Liver (tissue), 3 donors: ENCODE measurements around the gene LRRC27.

Experiments used
- ATF3 ChIP-seq: IDR thresholded peaks from 2 replicates; pipeline ENCODE4 v1.6.1; 2016; ENCODE audit warnings: antibody characterized with exemption
- CTCF ChIP-seq: fragments of 150-350 bp; IDR thresholded peaks from 2 replicates; pipeline ENCODE4 v1.5.1; 2017; ENCODE audit warnings: improper control_type of control experiment, low read depth, low read length; ENCODE audit not compliant: missing input control
- FOXA1 ChIP-seq: IDR thresholded peaks from 2 replicates; pipeline ENCODE4 v1.6.1; 2016; ENCODE audit warnings: antibody characterized with exemption
- GABPA ChIP-seq, 2 donors: IDR thresholded peaks in 1 of 2; conservative IDR thresholded peaks in 1 of 2; 2 replicates each; pipeline ENCODE4 v1.6.1; 2016; ENCODE audit warnings: antibody characterized with exemption in 2 of 2, mild to moderate bottlenecking in 1 of 2, moderate library complexity in 1 of 2
- JUND ChIP-seq, 2 donors: IDR thresholded peaks; 2 replicates each; pipeline ENCODE4 v1.6.1; 2016; ENCODE audit warnings: antibody characterized with exemption in 2 of 2
- MAX ChIP-seq: IDR thresholded peaks from 2 replicates; pipeline ENCODE4 v1.6.1; 2016; ENCODE audit warnings: antibody characterized with exemption
- NR2F2 ChIP-seq: IDR thresholded peaks from 2 replicates; pipeline ENCODE4 v1.6.1; 2016; ENCODE audit warnings: antibody characterized with exemption
- RAD21 ChIP-seq, 2 donors: IDR thresholded peaks; 2 replicates each; pipeline ENCODE4 v1.6.1; 2016; ENCODE audit warnings: antibody characterized with exemption in 2 of 2, mild to moderate bottlenecking in 2 of 2
- SP1 ChIP-seq: IDR thresholded peaks from 2 replicates; pipeline ENCODE4 v1.6.1; 2018; ENCODE audit warnings: antibody characterized with exemption, mild to moderate bottlenecking
- TAF1 ChIP-seq: conservative IDR thresholded peaks from 2 replicates; pipeline ENCODE4 v1.6.1; 2016; ENCODE audit warnings: antibody characterized with exemption, mild to moderate bottlenecking
- YY1 ChIP-seq: IDR thresholded peaks from 2 replicates; pipeline ENCODE4 v1.6.1; 2016; ENCODE audit warnings: antibody characterized with exemption, mild to moderate bottlenecking
- ZBTB33 ChIP-seq: IDR thresholded peaks from 2 replicates; pipeline ENCODE4 v1.6.1; 2016; ENCODE audit warnings: antibody characterized with exemption
- TF ChIP-seq, protein P1 (sequence below): IDR thresholded peaks from 2 replicates; pipeline ENCODE4 v1.6.1; 2016; ENCODE audit warnings: antibody characterized with exemption, mild to moderate bottlenecking
- donor health status: healthy.
- donor health status: healthy.

DNA sequence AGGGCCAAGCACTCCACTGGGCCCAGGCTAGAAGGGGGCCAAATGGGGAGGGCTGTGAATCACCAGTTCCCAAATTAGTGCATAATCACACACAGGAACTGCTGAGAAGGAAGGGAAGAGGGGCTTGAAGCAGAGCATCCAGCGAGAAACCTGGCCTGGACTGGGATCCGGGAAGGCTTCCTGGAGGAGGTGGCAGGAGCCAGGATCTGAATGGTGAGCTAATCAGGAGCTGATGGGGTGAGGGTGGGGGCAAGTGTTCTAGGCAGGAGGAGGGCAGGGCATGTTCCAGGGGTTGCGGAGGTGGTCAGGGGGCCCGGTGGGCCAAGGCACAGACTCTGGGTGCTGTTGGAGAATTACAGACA is 77.7 kb downstream of the LRRC27 start:
- TF ChIP-seq CTCF: no peak
- TF ChIP-seq MAX: no peak
- TF ChIP-seq TAF1: no peak
- TF ChIP-seq YY1: no peak
- TF ChIP-seq ATF3: no peak
- TF ChIP-seq, protein P1, sequence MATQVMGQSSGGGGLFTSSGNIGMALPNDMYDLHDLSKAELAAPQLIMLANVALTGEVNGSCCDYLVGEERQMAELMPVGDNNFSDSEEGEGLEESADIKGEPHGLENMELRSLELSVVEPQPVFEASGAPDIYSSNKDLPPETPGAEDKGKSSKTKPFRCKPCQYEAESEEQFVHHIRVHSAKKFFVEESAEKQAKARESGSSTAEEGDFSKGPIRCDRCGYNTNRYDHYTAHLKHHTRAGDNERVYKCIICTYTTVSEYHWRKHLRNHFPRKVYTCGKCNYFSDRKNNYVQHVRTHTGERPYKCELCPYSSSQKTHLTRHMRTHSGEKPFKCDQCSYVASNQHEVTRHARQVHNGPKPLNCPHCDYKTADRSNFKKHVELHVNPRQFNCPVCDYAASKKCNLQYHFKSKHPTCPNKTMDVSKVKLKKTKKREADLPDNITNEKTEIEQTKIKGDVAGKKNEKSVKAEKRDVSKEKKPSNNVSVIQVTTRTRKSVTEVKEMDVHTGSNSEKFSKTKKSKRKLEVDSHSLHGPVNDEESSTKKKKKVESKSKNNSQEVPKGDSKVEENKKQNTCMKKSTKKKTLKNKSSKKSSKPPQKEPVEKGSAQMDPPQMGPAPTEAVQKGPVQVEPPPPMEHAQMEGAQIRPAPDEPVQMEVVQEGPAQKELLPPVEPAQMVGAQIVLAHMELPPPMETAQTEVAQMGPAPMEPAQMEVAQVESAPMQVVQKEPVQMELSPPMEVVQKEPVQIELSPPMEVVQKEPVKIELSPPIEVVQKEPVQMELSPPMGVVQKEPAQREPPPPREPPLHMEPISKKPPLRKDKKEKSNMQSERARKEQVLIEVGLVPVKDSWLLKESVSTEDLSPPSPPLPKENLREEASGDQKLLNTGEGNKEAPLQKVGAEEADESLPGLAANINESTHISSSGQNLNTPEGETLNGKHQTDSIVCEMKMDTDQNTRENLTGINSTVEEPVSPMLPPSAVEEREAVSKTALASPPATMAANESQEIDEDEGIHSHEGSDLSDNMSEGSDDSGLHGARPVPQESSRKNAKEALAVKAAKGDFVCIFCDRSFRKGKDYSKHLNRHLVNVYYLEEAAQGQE: no peak
- no peak for TF ChIP-seq RAD21 (IDR thresholded peaks at IDR 0.05)
- no peak for TF ChIP-seq JUND (IDR thresholded peaks at IDR 0.05)
- TF ChIP-seq ZBTB33: no peak
- no peak for TF ChIP-seq FOXA1
- TF ChIP-seq GABPA (IDR thresholded peaks at IDR 0.05 in 1 of 2, conservative IDR thresholded peaks at IDR 0.05 in 1 of 2): no peak
- no peak for TF ChIP-seq NR2F2
- no peak for TF ChIP-seq SP1
